Measurements from ENCODE around the gene ANO6. TPM values are rescaled to one million over a fixed set of nuclear protein-coding genes. Genes with fewer than 3 reads are reported as not detected.

ANO6 gene
- total RNA-seq, 2 experiments from 2014 or later: 19.0 to 21.4 TPM

DNA sequence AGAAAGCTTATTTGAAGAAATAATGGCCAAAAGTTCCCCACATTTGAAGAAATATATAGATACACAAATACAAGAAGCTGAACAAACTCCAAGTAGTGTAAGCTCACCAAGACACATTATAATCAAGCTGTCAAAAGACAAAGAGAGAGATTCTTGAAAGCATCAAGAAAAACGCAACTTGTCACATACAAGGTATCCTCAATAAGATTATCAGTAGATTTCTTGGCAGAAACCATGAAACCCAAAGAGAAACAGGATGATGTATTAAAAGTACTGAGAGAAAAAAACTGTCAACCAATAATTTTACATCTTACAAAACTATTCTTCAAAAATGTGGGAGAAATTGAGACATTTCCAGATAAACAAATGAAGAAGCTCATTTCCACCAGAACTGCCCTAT, 263.0 kb downstream of the ANO6 start:
- CTCF ChIA-PET: no interaction called here
- peaks cover 12% of the 10 kb centered on the region for H3K9me3 Mint-ChIP-seq
- H3K27ac Mint-ChIP-seq: no peak overlapping the region

DNA sequence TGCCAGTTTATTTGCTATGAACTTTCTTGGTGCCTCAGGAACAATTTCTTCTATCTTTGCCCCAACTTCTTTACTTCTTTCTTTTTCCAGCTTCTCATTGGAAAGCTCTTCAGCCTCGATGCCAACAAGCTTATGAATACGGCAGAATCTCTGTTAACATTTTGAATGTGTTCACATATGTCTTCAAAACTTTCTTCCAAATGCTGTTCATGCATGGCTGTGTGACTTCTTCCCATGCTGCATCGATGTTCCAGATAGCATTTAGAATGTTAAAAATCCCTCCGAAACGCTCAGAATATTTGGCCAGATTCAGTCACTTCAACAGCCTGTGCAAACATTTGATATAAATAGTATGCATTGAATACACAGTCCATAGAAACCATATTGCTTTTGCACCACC, 265.9 kb downstream of the ANO6 start:
- DNase-seq: no peak
- Mint-ChIP-seq H3K27ac (no peak overlapping the region), H3K27me3 (peaks cover 2% of the 10 kb centered on the region), H3K9me3 (peaks cover 12% of the 10 kb centered on the region), H3K4me3 (no peak overlapping the region), H3K4me1 (ENCODE audit: low read depth) (no peaks in the 10 kb centered on the region), H3K36me3 (peaks cover 9% of the 10 kb centered on the region)
- CTCF ChIA-PET: no interaction called here
- intact Hi-C loops (cut with micrococcal nuclease): no loop called here
- POLR2A ChIA-PET: no interaction called here

More for the DNA sequence above, 263.0 kb downstream of the ANO6 start:
- H3K27me3 Mint-ChIP-seq: peaks cover 2% of the 10 kb centered on the region
- intact Hi-C loops (cut with micrococcal nuclease): no loop called here
- no peak overlapping the region for H3K4me3 Mint-ChIP-seq
- H3K36me3 Mint-ChIP-seq: peaks cover 9% of the 10 kb centered on the region
- no peak for DNase-seq
- POLR2A ChIA-PET: no interaction called here
- H3K4me1 Mint-ChIP-seq (ENCODE audit: low read depth): no peaks in the 10 kb centered on the region

DNA sequence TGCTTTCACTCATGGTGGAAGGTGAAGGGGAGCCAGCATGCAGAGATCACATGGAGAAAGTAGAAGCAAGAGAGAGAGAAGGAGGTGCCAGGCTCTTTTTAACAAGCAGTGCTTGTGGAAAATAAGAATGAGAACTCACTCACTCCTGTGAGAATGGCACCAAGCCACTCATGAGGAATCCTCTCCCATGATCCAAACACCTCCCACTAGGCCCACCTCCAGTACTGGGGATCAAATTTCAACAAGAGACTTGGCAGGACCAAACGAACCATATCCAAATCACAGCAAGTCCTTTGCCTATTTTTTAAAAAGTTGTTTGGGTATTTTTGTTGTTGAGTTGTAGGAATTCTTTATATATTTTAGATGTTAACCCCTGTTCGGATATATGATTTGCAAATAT, 267.7 kb downstream of the ANO6 start:
- intact Hi-C loops (cut with micrococcal nuclease): no loop called here
- CTCF ChIA-PET: no interaction called here
- Mint-ChIP-seq H3K9me3 (peaks cover 4% of the 10 kb centered on the region), H3K27me3 (no peaks in the 10 kb centered on the region), H3K4me1 (ENCODE audit: low read depth) (no peaks in the 10 kb centered on the region), H3K27ac (no peak overlapping the region), H3K4me3 (no peak overlapping the region), H3K36me3 (peaks cover 4% of the 10 kb centered on the region)
- no peak for DNase-seq
- POLR2A ChIA-PET: interaction anchor here (0.5 kb wide), 1 partner anchor 262 kb away, joined by 3 read pairs; no protein-coding TSS in a partner anchor

Other genes starting within 250 kb of the ANO6 start
- not detected for gene DBX2, start 165.0 kb upstream of the ANO6 start, total RNA-seq